ENCODE data around the gene BRF1. TPM values are rescaled to one million over a fixed set of nuclear protein-coding genes. Genes with fewer than 3 reads are reported as not detected.

BRF1 gene
- total and polyA plus RNA-seq, 2 of the 8 experiments (the other 6 are each of a cell fraction or from before 2014, with no cell fraction given), result 7.7 to 18.3 TPM

DNA sequence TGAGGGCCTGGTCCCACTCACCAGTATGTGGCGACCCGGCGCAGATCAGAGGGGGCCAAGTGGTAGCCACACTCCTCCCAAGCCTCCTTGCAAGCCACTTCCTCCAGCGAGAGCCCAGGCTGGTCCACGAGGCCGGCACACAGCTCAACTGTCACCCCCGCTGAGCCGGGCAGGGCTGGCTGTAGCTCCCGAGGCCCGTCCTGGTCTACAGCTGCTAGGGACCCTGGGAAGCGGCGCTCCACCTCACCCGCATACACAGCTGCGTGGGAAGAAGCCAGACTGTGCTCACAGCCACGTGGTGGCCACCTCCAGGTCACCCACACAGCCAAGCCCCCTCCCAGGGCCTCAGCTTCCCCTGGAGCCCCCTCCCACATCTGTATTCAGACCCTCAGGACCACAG is 124.3 kb downstream of the BRF1 start:
- Histone ChIP-seq H3K18ac (ENCODE audit: extremely low read depth, low read length) (no peak overlapping the region), H3K4ac (replicated peaks; ENCODE audit: insufficient read length, low read depth, low read length) (no peak overlapping the region), H2BK5ac (ENCODE audit: low read depth, low read length) (no peak overlapping the region), H3K23ac (ENCODE audit: insufficient read length) (no peak overlapping the region), H4K91ac (replicated peaks; ENCODE audit: insufficient read length, low read length) (no peak overlapping the region), H3K4me2 (ENCODE audit: insufficient read depth in 1 of 2, low read depth in 2 of 2, low read length in 2 of 2) (no peak overlapping the region), H4K5ac (ENCODE audit: insufficient read length, low read depth, low read length) (no peak overlapping the region), H3K9me3 (ENCODE audit: insufficient read depth in 2 of 2, low read depth in 1 of 2, low read length in 1 of 2) (no peaks in the 10 kb centered on the region), H4K20me1 (replicated peaks in 1 of 2; ENCODE audit: control insufficient read depth in 1 of 2, insufficient read depth in 2 of 2, low read length in 2 of 2) (peaks cover 5 to 12% of the 10 kb centered on the region in 2 experiments), H4K8ac (ENCODE audit: extremely low read depth, insufficient read depth, low read length) (no peak overlapping the region), H3K79me1 (ENCODE audit: low read depth, low read length) (no peaks in the 10 kb centered on the region; the same call in 1 of the 2 replicates), H3K14ac (ENCODE audit: insufficient read length) (no peak overlapping the region), H3K27ac (ENCODE audit: low read depth, low read length) (no peak overlapping the region), H3K36me3 (ENCODE audit: control insufficient read depth in 2 of 4, insufficient read depth in 4 of 4, low read length in 3 of 4) (no peaks in the 10 kb centered on the region), H2AK5ac (ENCODE audit: low read depth, low read length) (no peak overlapping the region), H3K4me3 (ENCODE audit: extremely low read depth in 1 of 4, insufficient read depth in 2 of 4, low read depth in 3 of 4, low read length in 4 of 4) (no peak overlapping the region), H3K56ac (replicated peaks; ENCODE audit: insufficient read length, low read depth, low read length) (no peak overlapping the region), H3K23me2 (ENCODE audit: low read depth, low read length) (peaks cover 3% of the 10 kb centered on the region; the same call in 1 of the 2 replicates), H3K79me2 (ENCODE audit: control insufficient read depth in 1 of 2, insufficient read depth in 2 of 2, low read length in 2 of 2) (no peaks in the 10 kb centered on the region), H2BK15ac (ENCODE audit: low read length) (no peak overlapping the region), H3K4me1 (replicated peaks in 1 of 4; ENCODE audit: control insufficient read depth in 3 of 4, insufficient read depth in 4 of 4, low read length in 3 of 4) (peaks cover 0 to 4% (median 1%) of the 10 kb centered on the region in 4 experiments; a peak in 1 of 7 replicates), H3K9ac (replicated peaks in 1 of 4; ENCODE audit: extremely low read depth in 1 of 4, low read depth in 3 of 4, low read length in 3 of 4) (no peak overlapping the region), H2BK20ac (ENCODE audit: low read length) (no peak overlapping the region), H3K27me3 (replicated peaks in 1 of 4; ENCODE audit: control insufficient read depth in 3 of 4, extremely low read depth in 1 of 4, insufficient read depth in 3 of 4, low read length in 3 of 4) (peaks cover 0 to 3% (median 0%) of the 10 kb centered on the region in 4 experiments; a peak in 3 of 7 replicates), H2BK12ac (ENCODE audit: low read depth, low read length) (no peak overlapping the region), H2BK120ac (replicated peaks; ENCODE audit: low read depth, low read length) (no peak overlapping the region), H2AFZ (ENCODE audit: low read length) (no peak overlapping the region)
- FAIRE-seq, result no peak
- no peak for DNase-seq (ENCODE audit: low read depth in 1 of 2, low spot score in 2 of 2)
- POLR2A ChIA-PET (ENCODE audit: partially characterized antibody), result interaction anchor here (0.6 kb wide), 1 partner anchor 17 kb away, joined by 3 read pairs; no protein-coding TSS in a partner anchor
- 87% methylated on average over 13 of the region's 15 CpGs; no CpG with 5 or more reads in 1 of the 2 experiments for WGBS, 2 experiments (ENCODE audit: extremely low coverage in 1 of 2, insufficient coverage in 1 of 2, insufficient read length in 1 of 2, insufficient replicate concordance in 2 of 2, low coverage in 1 of 2, low lambda C conversion rate in 2 of 2, missing lambda C conversion rate in 1 of 2)
- CTCF ChIA-PET (ENCODE audit: partially characterized antibody), result interaction anchor here (1.0 to 1.6 kb wide), 4 partner anchors 13 to 306 kb away, joined by 3 to 6 read pairs (median 4); no protein-coding TSS in a partner anchor
